HUES48 (cell line): ENCODE measurements around the gene KCNJ18.
"Not testable (repeated sequence)": the region's sequence is repeated elsewhere in the genome, so short reads cannot be mapped to it uniquely, and the experiment has no call there.

Experiments
- H3K27ac ChIP-seq: one replicate; pipeline ENCODE4 v1.7.0; 2013; ENCODE audit warnings: low read depth, low read length, inconsistent platforms
- H3K27me3 ChIP-seq: 2 replicates; pipeline ENCODE4 v1.6.1; 2013; ENCODE audit warnings: mild to moderate bottlenecking, low read length; ENCODE audit not compliant: control insufficient read depth, insufficient read depth
- H3K36me3 ChIP-seq: 2 replicates; pipeline ENCODE4 v1.6.1; 2013; ENCODE audit warnings: low read length; ENCODE audit not compliant: control insufficient read depth, insufficient read depth
- H3K4me1 ChIP-seq: 2 replicates; pipeline ENCODE4 v1.6.1; 2013; ENCODE audit warnings: mild to moderate bottlenecking, low read length; ENCODE audit not compliant: control insufficient read depth, insufficient read depth
- H3K4me3 ChIP-seq: 2 replicates; pipeline ENCODE4 v1.5.1; 2013; ENCODE audit warnings: mild to moderate bottlenecking, low read depth, low read length
- H3K9ac ChIP-seq: 2 replicates; pipeline ENCODE4 v1.6.1; 2013; ENCODE audit warnings: mild to moderate bottlenecking, low read depth, low read length, moderate library complexity
- H3K9me3 ChIP-seq: 2 replicates; pipeline ENCODE4 v1.6.1; 2013; ENCODE audit warnings: low read length; ENCODE audit not compliant: control insufficient read depth, insufficient read depth

Gene KCNJ18

GRCh38 chr17:21688293-21688949, 3.9 kb upstream of the KCNJ18 start:
- no peaks in the 10 kb centered on the region for H3K4me1 ChIP-seq
- no peak overlapping the region for H3K4me3 ChIP-seq
- H3K27ac ChIP-seq, result no peak overlapping the region
- H3K9me3 ChIP-seq, result peaks cover 53% of the 10 kb centered on the region
- H3K9ac ChIP-seq, result no peak overlapping the region
- H3K27me3 ChIP-seq, result no peaks in the 10 kb centered on the region
- no peaks in the 10 kb centered on the region for H3K36me3 ChIP-seq

- H3K36me3 ChIP-seq, result no peaks in the 10 kb centered on the region
- H3K9me3 ChIP-seq, result peaks cover 55% of the 10 kb centered on the region
- no peaks in the 10 kb centered on the region for H3K27me3 ChIP-seq
- H3K9ac ChIP-seq, result no peak overlapping the region
- no peaks in the 10 kb centered on the region for H3K4me1 ChIP-seq
- no peak overlapping the region for H3K27ac ChIP-seq
- no peak overlapping the region for H3K4me3 ChIP-seq
These were observed 2.7 kb upstream of the KCNJ18 start for GRCh38 chr17:21689604-21690003.

- not testable (repeated sequence) for H3K27me3 ChIP-seq, H3K27ac ChIP-seq
These were observed 1.5 kb upstream of the KCNJ18 start for GRCh38 chr17:21690811-21691210.

GRCh38 chr17:21691481-21691880, 842 bp upstream of the KCNJ18 start:
- not testable (repeated sequence) for H3K36me3 ChIP-seq, H3K4me1 ChIP-seq, H3K27me3 ChIP-seq, H3K9ac ChIP-seq, H3K27ac ChIP-seq, H3K4me3 ChIP-seq
- peaks cover 55% of the 10 kb centered on the region for H3K9me3 ChIP-seq

More at GRCh38 chr17:21690811-21691210, 1.5 kb upstream of the KCNJ18 start:
- not testable (repeated sequence) for H3K4me3 ChIP-seq, H3K9ac ChIP-seq, H3K4me1 ChIP-seq, H3K36me3 ChIP-seq
- H3K9me3 ChIP-seq, result peaks cover 59% of the 10 kb centered on the region

GRCh38 chr17:21692704-21693065, 362 bp downstream of the KCNJ18 start:
- peaks cover 55% of the 10 kb centered on the region for H3K9me3 ChIP-seq
- not testable (repeated sequence) for H3K4me1 ChIP-seq, H3K4me3 ChIP-seq, H3K36me3 ChIP-seq, H3K9ac ChIP-seq, H3K27ac ChIP-seq, H3K27me3 ChIP-seq

GRCh38 chr17:21693391-21693796, 1.1 kb downstream of the KCNJ18 start:
- H3K4me1 ChIP-seq, H3K27ac ChIP-seq, H3K27me3 ChIP-seq, H3K9ac ChIP-seq, H3K36me3 ChIP-seq, H3K4me3 ChIP-seq: not testable (repeated sequence)
- peaks cover 51% of the 10 kb centered on the region for H3K9me3 ChIP-seq

- not testable (repeated sequence) for H3K4me1 ChIP-seq, H3K9ac ChIP-seq, H3K4me3 ChIP-seq, H3K36me3 ChIP-seq, H3K27me3 ChIP-seq, H3K27ac ChIP-seq
- H3K9me3 ChIP-seq, result peaks cover 45% of the 10 kb centered on the region
These were observed 1.6 kb downstream of the KCNJ18 start for GRCh38 chr17:21693937-21694336.

DNA sequence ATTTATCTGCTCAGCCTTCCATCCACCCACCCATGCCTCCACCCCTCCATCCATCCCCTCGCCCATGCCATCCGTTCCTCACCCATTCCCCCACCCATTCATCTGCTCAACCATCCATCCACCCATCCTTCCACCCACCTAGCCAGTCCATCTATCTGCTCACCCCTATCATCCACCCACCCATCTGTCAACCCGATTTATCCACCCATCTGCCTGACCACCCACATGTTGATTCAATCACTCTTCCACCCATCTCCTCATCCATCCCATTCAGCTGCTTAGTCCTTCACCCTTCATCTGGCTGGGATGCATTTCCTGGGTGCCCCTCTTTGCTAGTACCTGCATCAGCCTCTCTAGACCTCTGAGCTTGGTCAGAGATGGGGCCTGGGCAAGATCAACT, 3.9 kb downstream of the KCNJ18 start:
- H3K27me3 ChIP-seq, H3K27ac ChIP-seq, H3K4me3 ChIP-seq, H3K4me1 ChIP-seq, H3K36me3 ChIP-seq, H3K9ac ChIP-seq: not testable (repeated sequence)
- H3K9me3 ChIP-seq, result peaks cover 46% of the 10 kb centered on the region

DNA sequence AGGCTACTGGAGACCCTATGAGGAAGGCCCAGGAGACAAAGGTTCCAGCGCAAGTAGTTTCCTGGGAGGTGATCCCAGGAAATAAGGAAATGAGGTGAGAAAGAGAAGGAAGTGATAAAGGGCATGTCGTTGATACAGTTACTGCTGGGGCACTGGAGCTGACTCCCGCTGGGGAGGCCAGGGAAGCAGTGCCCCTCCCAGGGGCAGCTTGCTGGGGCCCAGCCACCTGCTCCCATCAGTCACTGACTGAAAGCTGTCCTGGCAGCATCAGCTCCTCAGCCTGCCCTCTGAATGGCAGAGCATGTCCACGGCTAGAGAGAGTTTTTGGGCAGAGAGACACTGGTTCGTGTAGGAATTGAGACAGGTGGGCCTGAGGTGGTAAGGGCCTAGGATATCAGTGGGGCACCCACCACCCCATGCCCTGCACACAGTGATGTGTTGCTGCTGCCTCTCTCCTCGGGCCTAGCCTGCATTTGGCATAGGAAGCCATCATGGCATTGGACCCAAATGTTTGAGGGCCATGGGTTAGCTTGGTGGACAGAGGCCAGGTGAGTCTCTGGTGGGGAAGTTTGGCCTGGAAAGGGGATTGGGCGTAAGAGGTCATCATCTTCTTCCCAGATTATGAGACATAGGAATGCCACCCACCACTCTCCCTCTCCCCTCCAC, 4.7 kb downstream of the KCNJ18 start:
- not testable (repeated sequence) for H3K4me1 ChIP-seq, H3K27me3 ChIP-seq, H3K36me3 ChIP-seq, H3K4me3 ChIP-seq, H3K27ac ChIP-seq, H3K9ac ChIP-seq
- peaks cover 43% of the 10 kb centered on the region for H3K9me3 ChIP-seq

- H3K4me1 ChIP-seq, H3K4me3 ChIP-seq, H3K36me3 ChIP-seq, H3K27me3 ChIP-seq, H3K27ac ChIP-seq, H3K9ac ChIP-seq: not testable (repeated sequence)
- H3K9me3 ChIP-seq, result peaks cover 45% of the 10 kb centered on the region
These were observed 5.2 kb downstream of the KCNJ18 start for GRCh38 chr17:21697508-21697860.

DNA sequence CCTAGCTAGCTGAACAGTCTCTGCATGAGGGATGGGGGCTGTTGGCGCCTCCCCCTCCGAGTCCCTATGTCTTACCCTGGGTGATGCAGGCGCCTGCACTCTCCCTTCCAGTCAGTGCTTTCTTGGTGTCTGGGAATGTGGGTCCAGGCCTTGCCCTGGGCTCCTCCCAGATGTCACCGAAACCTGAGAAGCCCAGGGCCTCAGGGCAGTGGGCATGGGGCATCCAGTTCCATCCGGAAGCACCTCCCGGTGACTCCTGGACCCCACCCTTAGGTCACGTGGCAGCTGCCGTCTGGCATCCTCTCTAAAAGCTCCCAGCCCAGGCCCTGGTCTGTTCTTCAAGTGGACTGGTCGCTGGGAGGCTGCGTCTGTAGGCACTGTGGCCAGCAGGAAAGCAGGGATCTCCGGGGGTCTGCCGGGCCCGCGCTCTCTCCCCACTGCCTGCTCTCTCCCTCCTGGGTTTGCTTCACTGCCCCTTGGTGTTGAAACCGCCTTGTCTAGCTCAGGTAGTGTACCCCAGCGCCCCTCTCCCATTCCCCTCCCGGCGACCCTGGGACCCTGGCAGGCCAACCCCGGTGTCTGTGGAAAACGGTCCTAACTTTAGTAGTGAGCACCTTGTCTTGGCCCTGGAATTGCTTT, 6.2 kb downstream of the KCNJ18 start:
- peaks cover 37% of the 10 kb centered on the region for H3K9me3 ChIP-seq
- not testable (repeated sequence) for H3K27ac ChIP-seq, H3K4me3 ChIP-seq, H3K9ac ChIP-seq, H3K4me1 ChIP-seq, H3K27me3 ChIP-seq, H3K36me3 ChIP-seq
